Bronchial epithelial cell (primary cell): ENCODE data around the gene NQO2. TPM values are rescaled to one million over a fixed set of nuclear protein-coding genes. Genes with fewer than 3 reads are reported as not detected.

Source experiments
- DNase-seq: peaks from one replicate; pipeline ENCODE4 v3.0.0-alpha.2; 2010; ENCODE audit warnings: low read depth
- FAIRE-seq: peaks from 2 replicates; lab custom pipeline; 2011; peaks lifted over from hg19 to GRCh38; lab: Jason Lieb, UNC
- H3K27me3 ChIP-seq: 2 replicates; pipeline ENCODE4 v1.5.1; 2011; ENCODE audit warnings: low read length; ENCODE audit not compliant: control insufficient read depth, insufficient read depth
- H3K36me3 ChIP-seq: 2 replicates; pipeline ENCODE4 v1.5.1; 2011; ENCODE audit warnings: low read length; ENCODE audit not compliant: control insufficient read depth, insufficient read depth
- H3K4me3 ChIP-seq: 2 replicates; pipeline ENCODE4 v1.5.1; 2011; ENCODE audit warnings: mild to moderate bottlenecking, low read depth, low read length, control low read depth
- CTCF ChIP-seq: IDR thresholded peaks from 2 replicates; pipeline ENCODE4 v1.5.1; 2011; ENCODE audit warnings: mild to moderate bottlenecking, moderate library complexity, low read length, control low read depth, inconsistent platforms; ENCODE audit not compliant: insufficient read depth, severe bottlenecking
- total RNA-seq: library from RNA; depleted of rRNA; stranded (reverse); fragments of >200 nt; gene quantifications from 2 replicates; pipeline ENCODE4 v1.2.1, GENCODE V29; 2014

Gene NQO2
- total RNA-seq, 1 donor from 2014 or later, result 20.5 TPM

DNA sequence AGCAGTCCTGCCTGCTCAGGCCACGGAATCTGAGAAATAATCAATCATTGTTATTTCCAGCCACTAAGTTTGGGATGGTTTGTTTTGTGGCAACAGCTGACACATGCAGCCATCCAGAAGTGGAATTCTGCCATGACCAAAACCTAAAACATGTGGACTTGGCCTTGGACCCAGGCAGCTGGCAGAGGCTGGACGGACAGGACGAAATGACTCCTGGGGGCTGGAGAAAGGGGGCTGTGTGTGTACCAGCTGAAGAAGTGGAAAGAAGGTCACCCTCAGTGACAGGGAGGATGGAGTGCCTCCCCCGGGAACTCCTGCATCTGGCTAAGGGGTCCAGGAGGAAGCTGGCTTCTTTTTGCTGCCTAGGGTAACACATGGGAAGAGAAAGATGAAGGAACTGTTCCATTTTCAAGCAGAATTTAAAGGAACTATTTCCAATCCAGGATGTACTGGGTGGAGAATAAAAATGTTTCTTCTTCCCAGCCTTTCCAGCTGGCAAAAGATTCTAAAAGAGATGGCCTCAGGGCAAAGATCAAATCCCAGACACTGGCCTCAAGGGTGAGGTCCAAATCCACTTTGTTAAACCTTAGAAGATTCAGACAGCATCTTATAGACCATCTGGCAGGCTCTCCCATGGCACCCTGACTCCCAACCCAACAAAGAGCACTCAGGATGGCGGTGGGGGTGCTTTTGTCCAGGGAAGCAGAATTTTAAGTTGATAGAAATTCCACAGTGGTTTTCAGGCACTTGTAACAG, 42.6 kb upstream of the NQO2 start:
- TF ChIP-seq CTCF, result no peak
- peaks cover 2% of the 10 kb centered on the region for H3K36me3 ChIP-seq
- H3K27me3 ChIP-seq, result no peaks in the 10 kb centered on the region
- DNase-seq (no peak), FAIRE-seq (no peak)
- no peak overlapping the region for H3K4me3 ChIP-seq

- H3K27me3 ChIP-seq, result no peaks in the 10 kb centered on the region
- FAIRE-seq (no peak), DNase-seq (no peak)
- TF ChIP-seq CTCF, result no peak
- H3K36me3 ChIP-seq, result peaks cover 2% of the 10 kb centered on the region
- H3K4me3 ChIP-seq, result no peak overlapping the region
Observed at GRCh38 chr6:2957696-2958330, 41.9 kb upstream of the NQO2 start.

- peaks cover 2% of the 10 kb centered on the region for H3K36me3 ChIP-seq
- TF ChIP-seq CTCF, result no peak
- FAIRE-seq (no peak), DNase-seq (no peak)
- no peaks in the 10 kb centered on the region for H3K27me3 ChIP-seq
- no peak overlapping the region for H3K4me3 ChIP-seq
Observed at GRCh38 chr6:2958331-2958711, 41.4 kb upstream of the NQO2 start.

DNA sequence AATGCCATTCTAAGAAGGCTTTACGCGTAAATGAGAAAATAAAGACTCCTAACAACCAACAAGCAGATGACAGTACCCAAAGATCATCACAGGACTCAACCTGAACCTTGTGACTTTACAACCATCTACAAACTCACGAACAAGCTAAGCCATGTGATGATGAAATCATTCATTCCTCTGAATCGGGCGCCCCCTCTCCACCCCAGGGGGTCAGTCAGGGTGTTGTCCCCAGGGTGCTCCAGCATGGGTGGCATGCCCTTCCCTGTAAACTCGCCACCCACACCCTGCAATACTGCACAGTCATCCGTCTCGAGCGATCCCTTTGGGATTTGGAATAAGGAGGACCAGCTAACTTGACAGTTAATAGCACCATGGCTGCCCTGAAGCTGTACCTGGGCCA, 40.9 kb upstream of the NQO2 start:
- Histone ChIP-seq H3K4me3 (no peak overlapping the region), H3K27me3 (no peaks in the 10 kb centered on the region), H3K36me3 (peaks cover 2% of the 10 kb centered on the region)
- no peak for TF ChIP-seq CTCF
- no peak for DNase-seq
- FAIRE-seq, result no peak

DNA sequence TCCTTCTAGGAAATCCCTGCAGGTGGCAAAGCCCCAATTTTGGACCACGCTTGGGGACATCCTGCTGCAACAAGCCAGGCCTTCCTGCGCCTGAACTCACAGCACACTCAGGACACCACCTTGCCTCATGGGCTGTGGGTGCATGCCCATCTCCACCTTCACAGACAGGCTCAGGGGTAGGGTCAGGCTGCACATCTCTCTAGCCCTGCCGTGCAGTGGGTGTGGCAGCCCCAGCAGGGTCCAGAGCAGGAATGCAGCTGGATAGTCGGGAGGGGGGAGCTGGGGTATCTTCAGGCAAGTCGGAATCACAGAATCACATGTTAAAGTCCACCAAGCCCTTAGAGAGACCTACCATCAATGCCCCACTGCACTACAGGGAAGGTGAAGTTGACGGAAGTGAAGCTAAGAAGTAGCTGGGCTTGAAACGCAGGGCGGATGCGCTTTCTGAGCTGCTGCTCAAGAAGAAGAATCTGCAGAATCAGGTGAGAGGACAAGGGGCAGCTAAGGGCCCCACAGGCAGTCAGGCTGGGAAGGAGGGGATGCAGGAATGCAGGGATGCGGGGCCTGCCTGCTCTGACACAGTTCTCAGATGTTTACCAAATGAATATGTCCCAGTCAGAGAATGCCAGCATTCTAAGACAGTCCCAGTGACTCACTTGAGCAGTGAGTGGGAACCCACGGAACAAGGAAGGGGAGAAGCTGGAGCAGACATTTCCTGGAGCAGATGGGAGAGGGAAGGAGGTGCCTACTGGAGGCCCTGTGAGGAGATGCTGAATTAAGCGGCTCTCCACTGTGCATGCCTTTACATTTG, 39.6 kb upstream of the NQO2 start:
- no peak for FAIRE-seq
- peaks cover 2% of the 10 kb centered on the region for H3K36me3 ChIP-seq
- no peaks in the 10 kb centered on the region for H3K27me3 ChIP-seq
- no peak overlapping the region for H3K4me3 ChIP-seq
- TF ChIP-seq CTCF, result no peak
- peak; percentile 88 for DNase-seq
